ENCODE data around the gene TFAP2D. TPM values are rescaled to one million over a fixed set of nuclear protein-coding genes. Genes with fewer than 3 reads are reported as not detected.

TFAP2D gene
- total RNA-seq, 4 donors from 2014 or later: not detected

GRCh38 chr6:50721978-50722377, 8.7 kb downstream of the TFAP2D start:
- no peak for TF ChIP-seq CTCF (IDR thresholded peaks at IDR 0.05; ENCODE audit: low read depth)

GRCh38 chr6:50722829-50723554, 9.7 kb downstream of the TFAP2D start:
- no peak for TF ChIP-seq CTCF (IDR thresholded peaks at IDR 0.05; ENCODE audit: low read depth)

GRCh38 chr6:50724381-50725124, 11.2 kb downstream of the TFAP2D start:
- no peak for TF ChIP-seq CTCF (IDR thresholded peaks at IDR 0.05; ENCODE audit: low read depth)

GRCh38 chr6:50734488-50734887, 21.2 kb downstream of the TFAP2D start:
- no peak for TF ChIP-seq CTCF (IDR thresholded peaks at IDR 0.05; ENCODE audit: low read depth)

GRCh38 chr6:50742161-50742560, 28.8 kb downstream of the TFAP2D start:
- TF ChIP-seq CTCF (IDR thresholded peaks at IDR 0.05; ENCODE audit: low read depth): no peak

GRCh38 chr6:50744976-50745375, 31.6 kb downstream of the TFAP2D start:
- no peak for TF ChIP-seq CTCF (IDR thresholded peaks at IDR 0.05; ENCODE audit: low read depth)

GRCh38 chr6:50762798-50763197, 49.5 kb downstream of the TFAP2D start:
- no peak for TF ChIP-seq CTCF (IDR thresholded peaks at IDR 0.05; ENCODE audit: low read depth)
